Aorta (tissue), 5 donors: ENCODE measurements around the gene GTF2IRD1. TPM values are rescaled to one million over a fixed set of nuclear protein-coding genes. Genes with fewer than 3 reads are reported as not detected.
A peak's percentile ranks its signal among the peaks of the same experiment; 100 is the strongest.

Source experiments
- ATAC-seq: fragments of 200-7000 bp; cut with Tn5 transposase; one replicate; pipeline ENCODE4 v1.9.1; 2022; ENCODE audit warnings: moderate library complexity; ENCODE audit not compliant: low FRiP score
- DNase-seq, 2 donors: peaks; one replicate each; pipeline ENCODE4 v3.0.0-alpha.2; 2020
- H3K27ac ChIP-seq, 2 donors: one replicate each; pipeline ENCODE4 v1.5.1; 2013; ENCODE audit warnings: low read length in 2 of 2, mild to moderate bottlenecking in 2 of 2, moderate library complexity in 2 of 2, control low read depth in 1 of 2, inconsistent platforms in 1 of 2, low read depth in 1 of 2
- H3K27me3 ChIP-seq, 2 donors: one replicate each; pipeline ENCODE4 v1.6.1; 2013; ENCODE audit warnings: control low read depth in 1 of 2, low read length in 1 of 2, mild to moderate bottlenecking in 1 of 2, moderate library complexity in 1 of 2; ENCODE audit not compliant: insufficient read depth in 2 of 2, control insufficient read depth in 1 of 2
- H3K36me3 ChIP-seq, 2 donors: one replicate each; pipeline ENCODE4 v1.6.1; 2013; ENCODE audit warnings: control low read depth in 1 of 2, low read length in 1 of 2, mild to moderate bottlenecking in 1 of 2; ENCODE audit not compliant: insufficient read depth in 2 of 2, control insufficient read depth in 1 of 2
- H3K4me1 ChIP-seq, 2 donors: one replicate each; pipeline ENCODE4 v1.6.1; 2013; ENCODE audit warnings: low read length in 2 of 2, control low read depth in 1 of 2, mild to moderate bottlenecking in 1 of 2, moderate library complexity in 1 of 2; ENCODE audit not compliant: insufficient read depth in 2 of 2, control insufficient read depth in 1 of 2
- H3K4me3 ChIP-seq, 2 donors: one replicate each; pipeline ENCODE4 v1.5.1; 2013; ENCODE audit warnings: low read length in 2 of 2, control low read depth in 1 of 2, mild to moderate bottlenecking in 1 of 2
- H3K9me3 ChIP-seq: one replicate; pipeline ENCODE4 v1.6.1; 2013; ENCODE audit warnings: mild to moderate bottlenecking, low read length; ENCODE audit not compliant: control insufficient read depth
- WGBS, 2 donors: extraction: QIAGEN DNeasy Blood & Tissue Kit; methylation state at CpG; one replicate each; pipeline ENCODE4 v1.1.7; 2013; 5-methylcytosine and 5-hydroxymethylcytosine counted together
- intact Hi-C, 2 donors: fragments of 100-400 bp; cut with DNase I; formaldehyde crosslinking; loops; one replicate each; pipeline versions ENCODE4 v1.14.2 to v1.15.0; 2022
- polyA plus RNA-seq, 2 donors: library from polyadenylated mRNA; stranded (reverse); fragments of 200-250 nt; gene quantifications; one replicate each; pipeline ENCODE4 v1.2.3, GENCODE V29; 2013
- total RNA-seq, 2 donors: library from RNA; stranded (reverse); fragmentation: NEBNext Ultra II Directional; extraction: Animal tissue kit (Norgen Biotek cat#: 25700); gene quantifications; one replicate each; pipeline ENCODE4 v1.2.1, GENCODE V29; 2021
- donor health status: healthy with polysubstance abuse.
- donor health status: Bipolar disorder and iron deficiency.
- donor health status: DM: no; HTN: no; CAD: no.
- donor health status: DM: no; HTN: no; CAD: no.
- donor health status: DM: yes; HTN: yes; CAD: no.

The GTF2IRD1 gene
- total and polyA plus RNA-seq, 4 donors: 4.3 to 11.5 (median 7.5) TPM

GRCh38 chr7:74441801-74442200 lies 11.9 kb upstream of the GTF2IRD1 start:
- H3K36me3 ChIP-seq: no peaks in the 10 kb centered on the region
- no peak overlapping the region for H3K27ac ChIP-seq
- H3K27me3 ChIP-seq: no peaks in the 10 kb centered on the region
- intact Hi-C loops: loop anchor here in 1 of 2 donors (10.0 kb wide), 2 partner anchors 103 to 133 kb away; no protein-coding TSS in a partner anchor
- DNase-seq (no peak), ATAC-seq (no peak)
- no peaks in the 10 kb centered on the region for H3K4me1 ChIP-seq
- H3K9me3 ChIP-seq: no peaks in the 10 kb centered on the region
- H3K4me3 ChIP-seq: no peak overlapping the region
- WGBS, 2 donors: 74 to 77% methylated on average over 10 of the region's 10 CpGs

GRCh38 chr7:74443543-74444247 lies 10.0 kb upstream of the GTF2IRD1 start:
- Histone ChIP-seq H3K4me3 (no peak overlapping the region), H3K4me1 (no peaks in the 10 kb centered on the region), H3K9me3 (no peaks in the 10 kb centered on the region), H3K36me3 (no peaks in the 10 kb centered on the region), H3K27me3 (no peaks in the 10 kb centered on the region), H3K27ac (no peak overlapping the region)
- WGBS, 2 donors: 83 to 85% methylated on average over 21 of the region's 21 CpGs
- no peak for DNase-seq
- intact Hi-C loops: loop anchor here in 1 of 2 donors (10.0 kb wide), 2 partner anchors 101 to 131 kb away; no protein-coding TSS in a partner anchor
- ATAC-seq: no peak

- H3K4me1 ChIP-seq: no peaks in the 10 kb centered on the region
- H3K9me3 ChIP-seq: no peaks in the 10 kb centered on the region
- H3K27me3 ChIP-seq: no peaks in the 10 kb centered on the region
- intact Hi-C loops: loop anchor here in 1 of 2 donors (10.0 kb wide), 2 partner anchors 96 to 126 kb away; no protein-coding TSS in a partner anchor
- H3K27ac ChIP-seq: no peak overlapping the region
- H3K4me3 ChIP-seq: no peak overlapping the region
- no peaks in the 10 kb centered on the region for H3K36me3 ChIP-seq
- no peak for DNase-seq
- WGBS, 2 donors: 94 to 95% methylated on average over 4 of the region's 4 CpGs
- ATAC-seq: no peak
Measured at GRCh38 chr7:74449144-74449543, 4.6 kb upstream of the GTF2IRD1 start.

- H3K27ac ChIP-seq: no peak overlapping the region
- peak; percentile 49 for ATAC-seq
Measured at GRCh38 chr7:74449809-74450397, 3.8 kb upstream of the GTF2IRD1 start.

GRCh38 chr7:74452748-74453321 lies 871 bp upstream of the GTF2IRD1 start:
- Histone ChIP-seq H3K9me3 (no peaks in the 10 kb centered on the region), H3K36me3 (no peaks in the 10 kb centered on the region), H3K4me3 (no peak overlapping the region), H3K27ac (no peak overlapping the region), H3K27me3 (no peaks in the 10 kb centered on the region), H3K4me1 (no peaks in the 10 kb centered on the region)
- intact Hi-C loops: loop anchor here (5.0 to 10.0 kb wide), 2 partner anchors 52 to 114 kb away; no protein-coding TSS in a partner anchor
- WGBS, 2 donors: 40 to 44% methylated on average over 11 to 15 of the region's 15 CpGs
- DNase-seq: no peak
- ATAC-seq: peak; percentile 53

More at GRCh38 chr7:74449809-74450397, 3.8 kb upstream of the GTF2IRD1 start:
- no peaks in the 10 kb centered on the region for H3K27me3 ChIP-seq
- H3K36me3 ChIP-seq: no peaks in the 10 kb centered on the region
- DNase-seq: peak in 1 of 2 donors; percentile 55
- WGBS, 2 donors: 79 to 80% methylated on average over 15 of the region's 15 CpGs
- H3K9me3 ChIP-seq: no peaks in the 10 kb centered on the region
- intact Hi-C loops: loop anchor here (5.0 to 10.0 kb wide), 4 partner anchors 55 to 125 kb away; no protein-coding TSS in a partner anchor
- no peak overlapping the region for H3K4me3 ChIP-seq
- no peaks in the 10 kb centered on the region for H3K4me1 ChIP-seq

GRCh38 chr7:74454021-74454924 lies 567 bp downstream of the GTF2IRD1 start:
- peak; percentile 3 for ATAC-seq
- no peak for DNase-seq
- peak overlapping the region; percentile 75 to 83 for H3K4me3 ChIP-seq
- no peaks in the 10 kb centered on the region for H3K9me3 ChIP-seq
- no peaks in the 10 kb centered on the region for H3K4me1 ChIP-seq
- no peaks in the 10 kb centered on the region for H3K36me3 ChIP-seq
- no peak overlapping the region for H3K27ac ChIP-seq
- no peaks in the 10 kb centered on the region for H3K27me3 ChIP-seq
- 3 to 4% methylated on average over 38 to 61 of the region's 61 CpGs for WGBS, 2 donors
- intact Hi-C loops: loop anchor here (5.0 to 10.0 kb wide), 2 partner anchors 51 to 113 kb away; no protein-coding TSS in a partner anchor

- 58 to 71% methylated on average over 6 to 11 of the region's 11 CpGs for WGBS, 2 donors
- intact Hi-C loops: loop anchor here (5.0 to 10.0 kb wide), 2 partner anchors 50 to 112 kb away; no protein-coding TSS in a partner anchor
- no peak for ATAC-seq
Measured at GRCh38 chr7:74454925-74455288, 1.2 kb downstream of the GTF2IRD1 start.

GRCh38 chr7:74455291-74455804 lies 1.6 kb downstream of the GTF2IRD1 start:
- H3K4me3 ChIP-seq: no peak overlapping the region
- ATAC-seq (peak; percentile 49), DNase-seq (no peak)
- no peaks in the 10 kb centered on the region for H3K27me3 ChIP-seq
- no peak overlapping the region for H3K27ac ChIP-seq
- intact Hi-C loops: loop anchor here in 1 of 2 donors (10.0 kb wide), 1 partner anchor 49 kb away; no protein-coding TSS in a partner anchor
- WGBS, 2 donors: 44 to 50% methylated on average over 13 of the region's 13 CpGs
- no peaks in the 10 kb centered on the region for H3K4me1 ChIP-seq
- H3K9me3 ChIP-seq: no peaks in the 10 kb centered on the region
- no peaks in the 10 kb centered on the region for H3K36me3 ChIP-seq

More at GRCh38 chr7:74454925-74455288, 1.2 kb downstream of the GTF2IRD1 start:
- H3K9me3 ChIP-seq: no peaks in the 10 kb centered on the region
- no peaks in the 10 kb centered on the region for H3K4me1 ChIP-seq
- H3K4me3 ChIP-seq: no peak overlapping the region
- no peak overlapping the region for H3K27ac ChIP-seq
- no peaks in the 10 kb centered on the region for H3K36me3 ChIP-seq
- DNase-seq: no peak
- no peaks in the 10 kb centered on the region for H3K27me3 ChIP-seq
